ENCODE measurements around the gene NDUFA3. TPM values are rescaled to one million over a fixed set of nuclear protein-coding genes. Genes with fewer than 3 reads are reported as not detected.

NDUFA3 gene
- total RNA-seq, 1 donor from 2014 or later: 493 TPM

- intact Hi-C loops (cut with DNase I): no loop called here
- DNase-seq: no peak
- ATAC-seq (ENCODE audit: poor library complexity): no peak
Measured at GRCh38 chr19:54104998-54105715, 2.5 kb downstream of the NDUFA3 start.

GRCh38 chr19:54105796-54106195 is 3.1 kb downstream of the NDUFA3 start:
- DNase-seq (no peak), ATAC-seq (ENCODE audit: poor library complexity) (no peak)
- intact Hi-C loops (cut with DNase I): no loop called here

- no peak for DNase-seq
Measured at GRCh38 chr19:54106716-54107115, 4.1 kb downstream of the NDUFA3 start.

GRCh38 chr19:54107876-54108490 is 5.3 kb downstream of the NDUFA3 start:
- intact Hi-C loops (cut with DNase I): no loop called here
- DNase-seq (no peak), ATAC-seq (ENCODE audit: poor library complexity) (no peak)

More at GRCh38 chr19:54106716-54107115, 4.1 kb downstream of the NDUFA3 start:
- ATAC-seq (ENCODE audit: poor library complexity): no peak
- intact Hi-C loops (cut with DNase I): no loop called here

- ATAC-seq (ENCODE audit: poor library complexity) (no peak), DNase-seq (no peak)
- intact Hi-C loops (cut with DNase I): no loop called here
Measured at GRCh38 chr19:54108496-54108895, 5.8 kb downstream of the NDUFA3 start.

- DNase-seq (no peak), ATAC-seq (ENCODE audit: poor library complexity) (no peak)
- intact Hi-C loops (cut with DNase I): no loop called here
Measured at GRCh38 chr19:54109651-54110050, 7.0 kb downstream of the NDUFA3 start.

GRCh38 chr19:54114340-54115108 is 11.9 kb downstream of the NDUFA3 start:
- intact Hi-C loops (cut with DNase I): no loop called here
- DNase-seq (no peak), ATAC-seq (ENCODE audit: poor library complexity) (peak; percentile 15)

- peak; percentile 98 for DNase-seq
- ATAC-seq (ENCODE audit: poor library complexity): peak; percentile 96
- intact Hi-C loops (cut with DNase I): no loop called here
Measured at GRCh38 chr19:54115109-54116063, 12.7 kb downstream of the NDUFA3 start, which contains the start of the genes PRPF31 and TFPT. TSS of gene PRPF31 (plus strand) at chr19:54115754. CDS start at chr19:54118279, 2,525 bp downstream. TSS of gene TFPT (minus strand) at chr19:54115657. CDS start at chr19:54115269, 388 bp downstream.

- DNase-seq: no peak
- no peak for ATAC-seq (ENCODE audit: poor library complexity)
- intact Hi-C loops (cut with DNase I): no loop called here
Measured at GRCh38 chr19:54121259-54121658, 18.6 kb downstream of the NDUFA3 start.

- DNase-seq: no peak
- intact Hi-C loops (cut with DNase I): no loop called here
- ATAC-seq (ENCODE audit: poor library complexity): no peak
Measured at GRCh38 chr19:54123682-54124081, 21.0 kb downstream of the NDUFA3 start.

- intact Hi-C loops (cut with DNase I): no loop called here
- ATAC-seq (ENCODE audit: poor library complexity): no peak
- no peak for DNase-seq
Measured at GRCh38 chr19:54124393-54124792, 21.7 kb downstream of the NDUFA3 start.

- no peak for DNase-seq
- intact Hi-C loops (cut with DNase I): no loop called here
- no peak for ATAC-seq (ENCODE audit: poor library complexity)
Measured at GRCh38 chr19:54125713-54126112, 23.1 kb downstream of the NDUFA3 start.

- no peak for DNase-seq
- no peak for ATAC-seq (ENCODE audit: poor library complexity)
- intact Hi-C loops (cut with DNase I): no loop called here
Measured at GRCh38 chr19:54127688-54128440, 25.2 kb downstream of the NDUFA3 start.

- intact Hi-C loops (cut with DNase I): no loop called here
- no peak for ATAC-seq (ENCODE audit: poor library complexity)
- no peak for DNase-seq
Measured at GRCh38 chr19:54128441-54128725, 25.7 kb downstream of the NDUFA3 start.

- DNase-seq (no peak), ATAC-seq (ENCODE audit: poor library complexity) (no peak)
- intact Hi-C loops (cut with DNase I): no loop called here
Measured at GRCh38 chr19:54128796-54129616, 26.4 kb downstream of the NDUFA3 start.

GRCh38 chr19:54129617-54129996 is 27.0 kb downstream of the NDUFA3 start:
- ATAC-seq (ENCODE audit: poor library complexity) (no peak), DNase-seq (no peak)
- intact Hi-C loops (cut with DNase I): no loop called here

GRCh38 chr19:54133312-54133956 is 30.8 kb downstream of the NDUFA3 start:
- intact Hi-C loops (cut with DNase I): no loop called here
- no peak for DNase-seq
- ATAC-seq (ENCODE audit: poor library complexity): no peak

Measured in Right ventricle myocardium superior (tissue), 1 donor.